Measurements from ENCODE around the gene RASSF1.

RASSF1 gene

DNA sequence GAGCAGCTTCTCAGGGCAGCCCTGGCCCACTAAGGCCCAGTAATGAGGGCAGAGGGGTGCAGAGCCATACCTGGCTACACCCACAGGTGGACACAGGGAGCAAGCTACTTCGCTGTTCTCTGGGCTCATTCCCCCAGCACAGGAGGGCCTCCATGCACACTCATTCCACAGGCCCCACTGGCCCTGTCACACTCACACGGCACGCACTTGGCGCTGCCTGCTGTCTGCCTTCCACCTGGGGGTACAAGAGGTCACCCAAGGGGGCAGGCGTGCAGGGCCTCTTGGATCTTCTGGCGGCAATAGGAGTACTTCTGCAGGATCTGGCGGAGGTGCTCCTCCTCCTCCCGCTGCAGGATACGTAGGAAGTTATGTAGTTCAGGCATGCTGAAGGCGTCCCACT lies 10.3 kb downstream of the RASSF1 start:
- TF ChIP-seq, protein P1, sequence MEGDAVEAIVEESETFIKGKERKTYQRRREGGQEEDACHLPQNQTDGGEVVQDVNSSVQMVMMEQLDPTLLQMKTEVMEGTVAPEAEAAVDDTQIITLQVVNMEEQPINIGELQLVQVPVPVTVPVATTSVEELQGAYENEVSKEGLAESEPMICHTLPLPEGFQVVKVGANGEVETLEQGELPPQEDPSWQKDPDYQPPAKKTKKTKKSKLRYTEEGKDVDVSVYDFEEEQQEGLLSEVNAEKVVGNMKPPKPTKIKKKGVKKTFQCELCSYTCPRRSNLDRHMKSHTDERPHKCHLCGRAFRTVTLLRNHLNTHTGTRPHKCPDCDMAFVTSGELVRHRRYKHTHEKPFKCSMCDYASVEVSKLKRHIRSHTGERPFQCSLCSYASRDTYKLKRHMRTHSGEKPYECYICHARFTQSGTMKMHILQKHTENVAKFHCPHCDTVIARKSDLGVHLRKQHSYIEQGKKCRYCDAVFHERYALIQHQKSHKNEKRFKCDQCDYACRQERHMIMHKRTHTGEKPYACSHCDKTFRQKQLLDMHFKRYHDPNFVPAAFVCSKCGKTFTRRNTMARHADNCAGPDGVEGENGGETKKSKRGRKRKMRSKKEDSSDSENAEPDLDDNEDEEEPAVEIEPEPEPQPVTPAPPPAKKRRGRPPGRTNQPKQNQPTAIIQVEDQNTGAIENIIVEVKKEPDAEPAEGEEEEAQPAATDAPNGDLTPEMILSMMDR (IDR thresholded peaks at IDR 0.05; ENCODE audit: low read depth, low read length, missing control alignments): no peak
- H3K4me3 ChIP-seq (ENCODE audit: low read depth, low read length): no peak overlapping the region
- in situ Hi-C loops (cut with HindIII; ENCODE audit: low sequenced_read_pairs): loop anchor here (5.0 kb wide), 1 partner anchor 207 kb away; no protein-coding TSS in a partner anchor
- DNase-seq (ENCODE audit: low read depth): no peak

DNA sequence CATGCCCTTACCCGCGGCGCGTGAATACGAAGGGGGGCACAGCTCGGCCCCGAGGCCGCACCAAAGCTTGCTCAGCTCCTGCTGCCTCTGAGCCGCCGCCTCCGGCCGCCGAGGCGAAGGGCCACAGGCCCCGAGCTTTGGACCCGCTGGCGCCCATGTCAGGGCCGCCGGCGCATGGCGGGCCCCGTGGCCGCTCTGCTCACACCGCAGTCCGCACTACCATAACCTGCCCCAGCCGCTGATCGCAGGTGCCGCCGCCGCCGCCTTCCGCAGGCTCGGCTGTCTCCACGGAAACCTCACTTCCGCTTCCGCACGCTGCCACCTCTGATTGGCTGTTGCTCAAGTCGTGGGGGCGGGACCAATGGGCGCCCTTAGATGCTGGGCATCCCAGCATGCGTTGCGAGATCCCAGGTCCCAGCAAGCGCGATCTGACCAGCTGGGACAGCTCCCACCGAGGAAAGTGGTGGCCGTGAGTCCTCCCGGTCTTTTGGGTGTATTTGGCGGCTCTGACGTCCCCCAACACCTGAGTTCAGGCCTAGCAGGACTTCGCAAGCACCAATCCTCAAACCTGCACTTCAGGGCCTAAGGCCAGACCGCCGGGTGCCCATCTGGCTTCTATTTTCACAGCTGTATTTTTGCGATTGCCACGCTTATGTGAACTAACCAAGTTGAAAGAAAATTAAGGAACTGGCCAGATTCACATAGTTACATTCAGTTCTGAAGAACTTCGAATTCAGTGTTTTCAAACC lies 12.5 kb downstream of the RASSF1 start, which contains the start of gene TUSC2:
Gene TUSC2 (minus strand): TSS at position 281 of the 749 bp plus-strand sequence. CDS start 124 bp downstream, at position 157.
- TF ChIP-seq, protein P1 (IDR thresholded peaks at IDR 0.05; ENCODE audit: low read depth, low read length, missing control alignments): no peak
- H3K4me3 ChIP-seq (ENCODE audit: low read depth, low read length): peak within 1 kb of the TSS; percentile 88
- peak; percentile 91 for DNase-seq (ENCODE audit: low read depth)
- in situ Hi-C loops (cut with HindIII; ENCODE audit: low sequenced_read_pairs): no loop called here

DNA sequence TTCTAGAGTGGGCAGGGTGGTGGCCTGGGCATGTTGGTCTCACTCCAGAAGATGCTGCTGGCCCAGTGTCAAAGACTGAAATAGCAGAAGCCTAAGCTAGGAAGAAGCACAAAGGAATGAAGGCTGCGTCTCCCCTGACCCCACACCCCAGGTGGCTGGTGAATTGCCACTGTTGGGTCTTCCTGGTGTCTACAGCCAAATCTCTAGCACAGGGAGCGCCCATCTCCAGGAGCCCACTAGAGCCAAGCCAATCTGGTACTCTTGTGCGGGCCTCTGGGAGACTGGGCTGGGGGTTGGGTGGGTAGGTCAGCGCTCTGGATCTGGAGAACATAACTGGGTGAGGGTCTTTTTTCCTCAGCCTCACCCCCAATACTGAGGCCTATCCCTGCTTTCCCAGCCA lies 13.5 kb downstream of the RASSF1 start:
- no peak for DNase-seq (ENCODE audit: low read depth)
- TF ChIP-seq, protein P1 (IDR thresholded peaks at IDR 0.05; ENCODE audit: low read depth, low read length, missing control alignments): no peak
- H3K4me3 ChIP-seq (ENCODE audit: low read depth, low read length): peak overlapping the region; percentile 88
- in situ Hi-C loops (cut with HindIII; ENCODE audit: low sequenced_read_pairs): no loop called here

DNA sequence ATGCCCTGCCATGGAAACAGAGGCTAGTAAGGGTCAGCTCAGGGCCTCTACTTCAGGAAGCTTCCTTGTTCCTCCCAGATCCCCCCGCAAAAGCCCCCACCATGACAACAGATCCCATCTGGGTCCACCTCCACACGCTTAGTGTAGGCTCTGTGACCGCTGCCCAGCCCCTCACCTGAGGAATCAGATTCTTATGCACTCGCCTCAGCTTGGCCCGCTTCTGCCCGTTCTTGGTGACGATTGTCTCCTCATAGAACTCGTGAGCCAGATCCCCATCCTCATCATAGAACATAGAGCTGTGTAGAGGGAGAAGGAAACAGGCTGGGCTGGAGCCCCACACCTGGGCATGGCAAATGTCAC lies 14.5 kb downstream of the RASSF1 start:
- in situ Hi-C loops (cut with HindIII; ENCODE audit: low sequenced_read_pairs): no loop called here
- DNase-seq (ENCODE audit: low read depth): no peak
- H3K4me3 ChIP-seq (ENCODE audit: low read depth, low read length): no peak overlapping the region
- TF ChIP-seq, protein P1 (IDR thresholded peaks at IDR 0.05; ENCODE audit: low read depth, low read length, missing control alignments): no peak

DNA sequence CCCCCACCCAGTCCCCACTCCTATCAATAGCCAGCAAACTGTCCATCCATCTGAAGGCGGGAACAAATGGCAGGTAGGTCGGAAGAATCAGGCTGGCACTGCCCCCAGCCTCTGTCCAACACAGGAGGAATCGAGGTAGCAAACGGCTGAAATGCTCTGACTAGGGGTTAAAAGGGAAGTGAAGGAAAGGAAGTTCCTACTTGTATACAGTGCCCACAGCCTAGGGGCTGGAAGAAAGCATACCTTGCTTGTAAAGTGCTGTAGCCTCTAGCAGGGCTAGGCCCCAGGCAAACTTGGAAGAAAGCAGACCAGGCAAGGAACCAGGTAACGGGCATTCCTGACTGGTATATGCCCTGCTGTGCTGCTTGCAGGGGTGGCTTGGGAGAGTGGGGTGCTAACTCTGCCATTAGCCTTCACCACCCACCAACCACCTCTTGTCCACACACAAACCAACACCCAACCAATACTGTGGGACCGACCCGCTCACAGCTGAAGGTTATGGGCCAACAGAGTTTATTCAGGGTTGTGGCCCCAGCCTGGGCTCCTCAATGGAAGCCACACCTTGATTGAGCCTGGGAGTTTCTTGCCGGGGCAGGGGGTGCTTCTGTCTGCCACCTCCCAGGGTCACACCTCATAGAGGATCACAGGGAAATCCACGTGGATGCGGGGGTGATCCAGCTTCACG lies 15.0 kb downstream of the RASSF1 start:
- no peak overlapping the region for H3K4me3 ChIP-seq (ENCODE audit: low read depth, low read length)
- TF ChIP-seq, protein P1 (IDR thresholded peaks at IDR 0.05; ENCODE audit: low read depth, low read length, missing control alignments): no peak
- DNase-seq (ENCODE audit: low read depth): no peak
- in situ Hi-C loops (cut with HindIII; ENCODE audit: low sequenced_read_pairs): no loop called here

DNA sequence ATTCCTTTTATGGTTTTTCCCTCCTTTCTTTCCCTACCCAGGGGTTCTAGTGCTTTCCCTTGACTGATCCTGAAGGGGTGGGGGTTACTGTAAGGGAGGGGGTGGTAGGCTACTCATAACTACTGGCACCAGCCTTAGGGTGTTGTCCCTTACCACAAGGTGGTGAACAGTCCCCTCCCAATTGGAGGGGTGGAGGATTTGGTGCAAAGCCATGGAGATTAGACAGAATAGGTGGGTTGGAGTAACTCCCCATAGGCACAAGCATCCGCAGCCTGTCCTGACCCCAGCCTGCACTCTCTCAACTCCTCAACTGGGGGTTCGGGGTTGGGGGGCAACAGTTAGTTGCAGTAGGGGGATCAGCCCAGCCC lies 15.5 kb downstream of the RASSF1 start:
- TF ChIP-seq, protein P1 (IDR thresholded peaks at IDR 0.05; ENCODE audit: low read depth, low read length, missing control alignments): no peak

More for the DNA sequence above, 15.5 kb downstream of the RASSF1 start:
- no peak for DNase-seq (ENCODE audit: low read depth)
- in situ Hi-C loops (cut with HindIII; ENCODE audit: low sequenced_read_pairs): no loop called here
- H3K4me3 ChIP-seq (ENCODE audit: low read depth, low read length): no peak overlapping the region

Data from astrocyte of the cerebellum (primary cell).